ENCODE data around the gene MYO1D. TPM values are rescaled to one million over a fixed set of nuclear protein-coding genes. Genes with fewer than 3 reads are reported as not detected.

MYO1D gene
- total RNA-seq, 2 donors from 2014 or later, result 14.7 to 22.6 TPM

- peak; percentile 52 to 93 for ATAC-seq (replicated peaks in 1 of 2)
- H3K4me3 Mint-ChIP-seq, result no peak overlapping the region
- no peaks in the 10 kb centered on the region for H3K27me3 Mint-ChIP-seq (ENCODE audit: low read depth)
- H3K36me3 Mint-ChIP-seq (ENCODE audit: insufficient read depth in 2 of 2), result no peaks in the 10 kb centered on the region
- H3K9me3 Mint-ChIP-seq, result no peaks in the 10 kb centered on the region
- peak overlapping the region; percentile 32 for H3K27ac Mint-ChIP-seq
- H3K4me1 Mint-ChIP-seq (ENCODE audit: low read depth), result no peaks in the 10 kb centered on the region
- DNase-seq, result no peak
Observed at GRCh38 chr17:32771396-32771795, 105.5 kb downstream of the MYO1D start.

- Mint-ChIP-seq H3K27me3 (ENCODE audit: low read depth) (no peaks in the 10 kb centered on the region), H3K9me3 (no peaks in the 10 kb centered on the region), H3K27ac (no peak overlapping the region), H3K4me1 (ENCODE audit: low read depth) (no peaks in the 10 kb centered on the region), H3K36me3 (ENCODE audit: insufficient read depth in 2 of 2) (no peaks in the 10 kb centered on the region), H3K4me3 (no peak overlapping the region)
- ATAC-seq (replicated peaks in 1 of 2) (no peak), DNase-seq (no peak)
Observed at GRCh38 chr17:32769846-32770245, 107.1 kb downstream of the MYO1D start.

- DNase-seq (no peak), ATAC-seq (replicated peaks in 1 of 2) (no peak)
- no peaks in the 10 kb centered on the region for H3K27me3 Mint-ChIP-seq (ENCODE audit: low read depth)
- peaks cover 11% of the 10 kb centered on the region for H3K4me1 Mint-ChIP-seq (ENCODE audit: low read depth)
- H3K9me3 Mint-ChIP-seq, result no peaks in the 10 kb centered on the region
- H3K36me3 Mint-ChIP-seq (ENCODE audit: insufficient read depth in 2 of 2), result peaks cover 0 to 1% of the 10 kb centered on the region in 2 donors
- no peak overlapping the region for H3K4me3 Mint-ChIP-seq
- H3K27ac Mint-ChIP-seq, result no peak overlapping the region
Observed at GRCh38 chr17:32763855-32764439, 113.0 kb downstream of the MYO1D start.

GRCh38 chr17:32759476-32759875, 117.4 kb downstream of the MYO1D start:
- H3K4me1 Mint-ChIP-seq (ENCODE audit: low read depth), result peaks cover 19% of the 10 kb centered on the region
- ATAC-seq (replicated peaks in 1 of 2) (no peak), DNase-seq (no peak)
- no peaks in the 10 kb centered on the region for H3K9me3 Mint-ChIP-seq
- H3K4me3 Mint-ChIP-seq, result no peak overlapping the region
- H3K27me3 Mint-ChIP-seq (ENCODE audit: low read depth), result no peaks in the 10 kb centered on the region
- peaks cover 0 to 1% of the 10 kb centered on the region in 2 donors for H3K36me3 Mint-ChIP-seq (ENCODE audit: insufficient read depth in 2 of 2)
- H3K27ac Mint-ChIP-seq, result peak overlapping the region; percentile 82

GRCh38 chr17:32757963-32758362, 119.0 kb downstream of the MYO1D start:
- H3K4me3 Mint-ChIP-seq, result no peak overlapping the region

GRCh38 chr17:32756696-32757095, 120.2 kb downstream of the MYO1D start:
- Mint-ChIP-seq H3K27me3 (ENCODE audit: low read depth) (no peaks in the 10 kb centered on the region), H3K27ac (no peak overlapping the region), H3K4me1 (ENCODE audit: low read depth) (peaks cover 19% of the 10 kb centered on the region), H3K4me3 (no peak overlapping the region), H3K9me3 (peaks cover 0 to 2% of the 10 kb centered on the region in 2 donors), H3K36me3 (ENCODE audit: insufficient read depth in 2 of 2) (peaks cover 0 to 2% of the 10 kb centered on the region in 2 donors)
- ATAC-seq (replicated peaks in 1 of 2) (no peak), DNase-seq (no peak)

More at GRCh38 chr17:32757963-32758362, 119.0 kb downstream of the MYO1D start:
- no peaks in the 10 kb centered on the region for H3K27me3 Mint-ChIP-seq (ENCODE audit: low read depth)
- no peak overlapping the region for H3K27ac Mint-ChIP-seq
- ATAC-seq (replicated peaks in 1 of 2) (no peak), DNase-seq (no peak)
- no peaks in the 10 kb centered on the region for H3K36me3 Mint-ChIP-seq (ENCODE audit: insufficient read depth in 2 of 2)
- H3K4me1 Mint-ChIP-seq (ENCODE audit: low read depth), result peaks cover 19% of the 10 kb centered on the region
- H3K9me3 Mint-ChIP-seq, result peaks cover 0 to under 1% of the 10 kb centered on the region in 2 donors

- H3K36me3 Mint-ChIP-seq (ENCODE audit: insufficient read depth in 2 of 2), result peaks cover 0 to 2% of the 10 kb centered on the region in 2 donors
- H3K9me3 Mint-ChIP-seq, result peaks cover 0 to 2% of the 10 kb centered on the region in 2 donors
- H3K4me3 Mint-ChIP-seq, result no peak overlapping the region
- H3K4me1 Mint-ChIP-seq (ENCODE audit: low read depth), result peaks cover 19% of the 10 kb centered on the region
- ATAC-seq (replicated peaks in 1 of 2), result peak; percentile 59 to 68
- H3K27me3 Mint-ChIP-seq (ENCODE audit: low read depth), result no peaks in the 10 kb centered on the region
- peak in 1 of 2 donors; percentile 3 for DNase-seq
- peak overlapping the region; percentile 63 for H3K27ac Mint-ChIP-seq
Observed at GRCh38 chr17:32755045-32755805, 121.7 kb downstream of the MYO1D start.

GRCh38 chr17:32752934-32753333, 124.0 kb downstream of the MYO1D start:
- peaks cover 4% of the 10 kb centered on the region for H3K4me1 Mint-ChIP-seq (ENCODE audit: low read depth)
- DNase-seq (no peak), ATAC-seq (replicated peaks in 1 of 2) (no peak)
- no peak overlapping the region for H3K4me3 Mint-ChIP-seq
- no peaks in the 10 kb centered on the region for H3K27me3 Mint-ChIP-seq (ENCODE audit: low read depth)
- H3K27ac Mint-ChIP-seq, result no peak overlapping the region
- H3K36me3 Mint-ChIP-seq (ENCODE audit: insufficient read depth in 2 of 2), result peaks cover 0 to 2% of the 10 kb centered on the region in 2 donors
- H3K9me3 Mint-ChIP-seq, result peaks cover 0 to 2% of the 10 kb centered on the region in 2 donors

- DNase-seq, result no peak
- H3K4me3 Mint-ChIP-seq, result no peak overlapping the region
- ATAC-seq (replicated peaks in 1 of 2), result no peak
- no peaks in the 10 kb centered on the region for H3K4me1 Mint-ChIP-seq (ENCODE audit: low read depth)
- H3K9me3 Mint-ChIP-seq, result no peaks in the 10 kb centered on the region
- peaks cover 0 to 2% of the 10 kb centered on the region in 2 donors for H3K36me3 Mint-ChIP-seq (ENCODE audit: insufficient read depth in 2 of 2)
- H3K27ac Mint-ChIP-seq, result no peak overlapping the region
- no peaks in the 10 kb centered on the region for H3K27me3 Mint-ChIP-seq (ENCODE audit: low read depth)
Observed at GRCh38 chr17:32747856-32748255, 129.1 kb downstream of the MYO1D start.

- no peak for ATAC-seq (replicated peaks in 1 of 2)
- H3K27me3 Mint-ChIP-seq (ENCODE audit: low read depth), result no peaks in the 10 kb centered on the region
Observed at GRCh38 chr17:32746698-32747097, 130.2 kb downstream of the MYO1D start.

GRCh38 chr17:32746280-32746679, 130.6 kb downstream of the MYO1D start:
- Mint-ChIP-seq H3K4me1 (ENCODE audit: low read depth) (no peaks in the 10 kb centered on the region), H3K27me3 (ENCODE audit: low read depth) (no peaks in the 10 kb centered on the region), H3K9me3 (no peaks in the 10 kb centered on the region), H3K36me3 (ENCODE audit: insufficient read depth in 2 of 2) (no peaks in the 10 kb centered on the region), H3K27ac (no peak overlapping the region), H3K4me3 (no peak overlapping the region)
- DNase-seq (no peak), ATAC-seq (replicated peaks in 1 of 2) (no peak)

More at GRCh38 chr17:32746698-32747097, 130.2 kb downstream of the MYO1D start:
- no peaks in the 10 kb centered on the region for H3K4me1 Mint-ChIP-seq (ENCODE audit: low read depth)
- H3K36me3 Mint-ChIP-seq (ENCODE audit: insufficient read depth in 2 of 2), result no peaks in the 10 kb centered on the region
- no peak overlapping the region for H3K27ac Mint-ChIP-seq
- no peaks in the 10 kb centered on the region for H3K9me3 Mint-ChIP-seq
- H3K4me3 Mint-ChIP-seq, result no peak overlapping the region
- DNase-seq, result no peak

GRCh38 chr17:32742681-32743538, 134.0 kb downstream of the MYO1D start:
- Mint-ChIP-seq H3K4me3 (no peak overlapping the region), H3K27me3 (ENCODE audit: low read depth) (no peaks in the 10 kb centered on the region), H3K27ac (no peak overlapping the region), H3K4me1 (ENCODE audit: low read depth) (no peaks in the 10 kb centered on the region), H3K9me3 (no peaks in the 10 kb centered on the region), H3K36me3 (ENCODE audit: insufficient read depth in 2 of 2) (no peaks in the 10 kb centered on the region)
- DNase-seq (no peak), ATAC-seq (replicated peaks in 1 of 2) (no peak)

GRCh38 chr17:32741381-32741780, 135.5 kb downstream of the MYO1D start:
- no peak overlapping the region for H3K4me3 Mint-ChIP-seq
- DNase-seq, result no peak
- no peaks in the 10 kb centered on the region for H3K4me1 Mint-ChIP-seq (ENCODE audit: low read depth)
- H3K27ac Mint-ChIP-seq, result no peak overlapping the region
- H3K9me3 Mint-ChIP-seq, result no peaks in the 10 kb centered on the region
- no peaks in the 10 kb centered on the region for H3K36me3 Mint-ChIP-seq (ENCODE audit: insufficient read depth in 2 of 2)
- no peaks in the 10 kb centered on the region for H3K27me3 Mint-ChIP-seq (ENCODE audit: low read depth)
- ATAC-seq (replicated peaks in 1 of 2), result no peak

Measured in activated T-cell treated with anti-CD3 and anti-CD28 coated beads, Interleukin-2, amount 50 U/mL, for 72 hours (primary cell).